Right ventricle myocardium inferior (tissue), 1 donor: ENCODE measurements around the gene TRPV5. TPM values are rescaled to one million over a fixed set of nuclear protein-coding genes. Genes with fewer than 3 reads are reported as not detected.

Source experiments
- ATAC-seq: fragments of 200-7000 bp; cut with Tn5 transposase; one replicate; pipeline ENCODE4 v1.9.1; 2020; ENCODE audit warnings: mild to moderate bottlenecking, moderate library complexity
- DNase-seq: peaks from one replicate; pipeline ENCODE4 v3.0.0; 2021; ENCODE audit errors: missing footprints
- intact Hi-C: fragments of 100-400 bp; cut with DNase I; formaldehyde crosslinking; loops from one replicate; pipeline ENCODE4 v1.11.0; 2022
- total RNA-seq: library from RNA; stranded (reverse); fragmentation: NEBNext Ultra II Directional; extraction: Animal tissue kit (Norgen Biotek cat#: 25700); gene quantifications from one replicate; pipeline ENCODE4 v1.2.1, GENCODE V29; 2021
- donor health status: DM: no; HTN: yes; CAD: no; lungs with severe emphysema.

Gene TRPV5
- total RNA-seq, 1 donor from 2014 or later: not detected

DNA sequence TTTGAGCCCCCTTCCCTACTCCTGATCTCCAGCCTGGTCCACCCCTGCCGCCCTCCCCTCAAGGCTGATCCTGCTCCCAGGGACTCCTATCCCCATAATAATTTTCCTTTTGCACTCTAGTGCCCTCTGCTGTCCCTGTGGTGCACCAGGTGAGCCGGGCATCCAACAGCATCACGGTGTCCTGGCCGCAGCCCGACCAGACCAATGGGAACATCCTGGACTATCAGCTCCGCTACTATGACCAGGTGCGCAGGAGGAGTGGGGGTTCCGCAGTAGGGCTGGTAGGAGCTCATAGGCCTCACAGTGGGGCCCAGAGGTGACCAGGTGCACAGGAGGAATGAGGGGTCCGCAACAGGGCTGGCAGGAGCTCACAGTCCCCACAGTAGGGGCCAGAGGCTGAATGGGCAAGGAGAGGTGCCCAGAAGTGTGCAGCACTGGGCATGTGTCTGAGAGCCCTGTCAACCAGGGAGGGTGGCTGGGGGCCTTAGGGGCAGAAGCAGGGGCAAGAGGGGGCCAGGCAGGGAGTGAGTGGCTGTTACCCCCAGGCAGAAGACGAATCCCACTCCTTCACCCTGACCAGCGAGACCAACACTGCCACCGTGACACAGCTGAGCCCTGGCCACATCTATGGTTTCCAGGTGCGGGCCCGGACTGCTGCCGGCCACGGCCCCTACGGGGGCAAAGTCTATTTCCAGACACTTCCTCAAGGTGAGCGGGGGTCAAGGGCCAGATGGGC, 67.0 kb downstream of the TRPV5 start:
- no peak for DNase-seq
- intact Hi-C loops: no loop called here
- no peak for ATAC-seq

DNA sequence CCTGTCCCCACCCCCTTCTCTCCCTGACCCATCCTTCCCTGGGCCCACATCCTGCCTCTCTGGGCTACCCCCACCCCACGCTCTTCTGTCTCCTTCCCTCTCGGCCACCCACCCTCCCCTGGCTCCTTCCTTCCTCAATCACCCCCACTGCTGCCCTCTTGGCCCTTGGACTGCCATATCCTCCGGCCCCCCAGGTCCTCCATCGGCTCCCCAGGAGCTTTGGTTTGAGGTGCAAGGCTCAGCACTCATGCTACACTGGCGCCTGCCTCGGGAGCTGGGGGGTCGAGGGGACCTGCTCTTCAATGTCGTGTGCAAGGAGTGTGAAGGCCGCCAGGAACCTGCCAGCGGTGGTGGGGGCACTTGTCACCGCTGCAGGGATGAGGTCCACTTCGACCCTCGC, 67.8 kb downstream of the TRPV5 start:
- intact Hi-C loops: no loop called here
- no peak for ATAC-seq
- no peak for DNase-seq

DNA sequence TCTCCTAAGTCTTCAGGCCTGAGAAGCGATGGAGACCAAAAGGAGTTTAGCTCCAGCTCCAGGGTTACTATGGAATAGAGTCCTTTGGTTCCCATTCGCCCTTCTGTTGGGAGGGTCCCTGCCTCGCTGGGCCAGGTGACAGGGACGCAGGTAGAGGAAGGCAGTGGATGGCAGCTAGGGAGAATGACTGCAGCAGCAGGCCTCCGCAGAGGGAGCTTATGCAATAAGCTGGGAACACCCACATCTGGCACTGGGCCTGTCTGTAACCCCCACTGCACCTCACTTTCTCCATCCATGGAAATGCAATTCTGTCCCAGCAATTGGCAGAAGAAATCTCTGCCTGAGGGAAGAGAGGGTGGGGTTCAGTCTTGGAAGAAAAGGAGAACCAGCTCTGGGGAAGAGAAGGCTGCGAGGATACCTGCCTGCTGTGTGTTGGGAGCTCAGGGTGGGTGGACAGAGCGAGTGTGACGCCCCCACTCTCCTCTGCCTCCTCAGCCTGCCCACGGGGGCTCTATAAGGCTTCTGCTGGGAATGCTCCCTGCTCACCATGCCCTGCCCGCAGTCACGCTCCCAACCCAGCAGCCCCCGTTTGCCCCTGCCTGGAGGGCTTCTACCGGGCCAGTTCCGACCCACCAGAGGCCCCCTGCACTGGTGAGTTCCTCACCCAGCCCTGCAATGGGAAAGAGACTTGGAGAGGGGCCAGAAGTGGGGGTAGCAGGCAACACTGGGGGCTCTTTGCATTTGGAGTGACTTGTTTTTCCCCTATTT, 68.4 kb downstream of the TRPV5 start:
- no peak for ATAC-seq
- no peak for DNase-seq

DNA sequence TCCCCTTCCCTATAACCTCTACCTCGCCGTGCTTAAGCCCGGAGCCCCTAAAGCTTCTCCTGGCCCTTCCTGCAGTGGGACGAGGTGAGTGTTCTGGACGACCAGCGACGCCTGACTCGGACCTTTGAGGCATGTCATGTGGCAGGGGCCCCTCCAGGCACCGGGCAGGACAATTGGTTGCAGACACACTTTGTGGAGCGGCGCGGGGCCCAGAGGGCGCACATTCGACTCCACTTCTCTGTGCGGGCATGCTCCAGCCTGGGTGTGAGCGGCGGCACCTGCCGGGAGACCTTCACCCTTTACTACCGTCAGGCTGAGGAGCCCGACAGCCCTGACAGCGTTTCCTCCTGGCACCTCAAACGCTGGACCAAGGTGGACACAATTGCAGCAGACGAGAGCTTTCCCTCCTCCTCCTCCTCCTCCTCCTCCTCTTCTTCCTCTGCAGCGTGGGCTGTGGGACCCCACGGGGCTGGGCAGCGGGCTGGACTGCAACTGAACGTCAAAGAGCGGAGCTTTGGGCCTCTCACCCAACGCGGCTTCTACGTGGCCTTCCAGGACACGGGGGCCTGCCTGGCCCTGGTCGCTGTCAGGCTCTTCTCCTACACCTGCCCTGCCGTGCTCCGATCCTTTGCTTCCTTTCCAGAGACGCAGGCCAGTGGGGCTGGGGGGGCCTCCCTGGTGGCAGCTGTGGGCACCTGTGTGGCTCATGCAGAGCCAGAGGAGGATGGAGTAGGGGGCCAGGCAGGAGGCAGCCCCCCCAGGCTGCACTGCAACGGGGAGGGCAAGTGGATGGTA, 69.5 kb downstream of the TRPV5 start:
- no peak for DNase-seq
- intact Hi-C loops: no loop called here
- ATAC-seq: no peak

More for the DNA sequence above, 68.4 kb downstream of the TRPV5 start:
- intact Hi-C loops: no loop called here

DNA sequence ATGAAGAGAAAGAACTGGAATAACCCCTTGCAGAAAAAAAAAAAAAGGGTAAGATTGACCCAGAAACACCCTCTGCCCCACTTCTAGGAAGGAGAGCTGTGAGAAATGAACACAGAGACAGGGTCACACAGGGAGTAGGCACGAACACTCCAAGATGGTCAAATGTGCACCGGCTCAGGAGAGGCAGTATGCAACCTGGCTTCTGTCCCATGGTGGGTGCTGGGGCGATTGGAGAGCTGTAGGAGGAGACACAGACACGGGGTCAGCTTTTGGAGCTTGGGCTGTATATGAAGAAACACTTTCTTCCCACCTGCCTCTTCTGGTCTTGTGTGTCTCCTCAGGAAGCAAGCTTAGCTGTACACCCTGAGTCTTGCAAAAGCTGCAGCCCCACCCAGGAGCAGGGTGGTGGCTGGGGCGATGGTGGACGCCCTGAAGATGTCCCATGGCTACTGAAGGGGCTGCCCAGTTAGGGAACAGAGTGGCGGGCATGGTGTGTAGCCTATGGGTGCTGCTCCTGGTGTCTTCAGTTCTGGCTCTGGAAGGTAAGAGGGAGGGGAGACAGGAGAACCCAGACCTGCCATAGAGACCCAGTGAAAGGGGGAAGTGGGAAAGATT, 70.7 kb downstream of the TRPV5 start:
- intact Hi-C loops: no loop called here
- ATAC-seq: no peak
- DNase-seq: no peak

DNA sequence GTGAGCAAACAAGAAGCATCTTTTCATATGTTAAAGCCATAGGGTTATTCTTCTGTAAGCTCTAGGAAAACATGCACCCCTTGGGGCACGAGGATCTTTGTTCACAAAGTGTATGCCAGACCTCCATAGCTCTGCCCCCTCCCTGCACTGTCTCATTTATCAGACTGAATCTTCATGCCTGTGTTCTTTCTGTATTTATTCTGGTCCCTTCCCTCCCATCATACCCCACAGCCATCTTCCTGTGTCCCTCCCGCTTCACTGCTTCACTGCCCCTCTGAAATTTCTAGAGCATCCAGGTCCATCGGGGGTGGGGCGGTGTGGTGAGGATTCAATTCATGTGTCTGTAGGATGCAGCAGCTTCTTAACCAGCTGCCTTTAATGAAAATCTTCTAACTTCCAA, 71.2 kb downstream of the TRPV5 start:
- ATAC-seq: no peak
- DNase-seq: no peak
- intact Hi-C loops: no loop called here

DNA sequence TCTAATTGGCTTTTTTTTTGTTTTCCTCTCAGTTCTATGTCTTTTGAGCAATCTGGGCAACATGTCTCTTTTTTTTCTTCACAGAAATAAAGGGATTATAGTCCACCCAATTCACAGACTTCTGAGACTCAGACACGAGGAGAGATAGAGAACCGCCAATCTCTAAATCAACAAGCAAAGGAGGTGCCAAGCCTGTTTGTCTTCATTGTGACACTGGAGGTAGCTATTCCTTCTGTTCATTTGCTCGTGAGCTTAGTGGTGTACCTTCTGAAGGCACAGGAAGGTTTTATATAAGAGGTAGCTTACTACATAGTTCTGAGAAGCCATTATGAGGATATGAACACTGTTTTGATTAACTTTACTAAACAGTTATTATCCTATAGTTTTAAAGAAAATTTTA, 72.6 kb downstream of the TRPV5 start:
- DNase-seq: no peak
- intact Hi-C loops: no loop called here
- ATAC-seq: no peak

DNA sequence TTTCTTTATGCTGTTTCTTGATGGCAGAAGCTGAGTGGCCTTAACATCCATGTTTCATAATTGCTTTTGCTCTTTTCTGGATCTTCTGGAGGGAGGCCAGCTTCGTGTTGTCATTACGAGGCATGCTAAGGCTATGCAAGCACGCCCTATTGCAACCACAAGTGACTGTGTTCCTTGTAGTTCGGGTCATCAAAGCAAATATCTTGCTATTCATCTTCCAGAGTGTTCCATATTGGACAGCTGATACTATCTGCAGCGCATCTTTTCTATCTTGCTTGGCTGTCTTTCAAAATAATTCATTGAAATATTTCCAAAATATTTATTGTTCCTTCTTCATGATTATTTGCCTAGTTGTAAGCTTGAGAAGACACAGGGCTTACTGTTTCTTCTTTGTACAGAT, 73.7 kb downstream of the TRPV5 start:
- no peak for DNase-seq

DNA sequence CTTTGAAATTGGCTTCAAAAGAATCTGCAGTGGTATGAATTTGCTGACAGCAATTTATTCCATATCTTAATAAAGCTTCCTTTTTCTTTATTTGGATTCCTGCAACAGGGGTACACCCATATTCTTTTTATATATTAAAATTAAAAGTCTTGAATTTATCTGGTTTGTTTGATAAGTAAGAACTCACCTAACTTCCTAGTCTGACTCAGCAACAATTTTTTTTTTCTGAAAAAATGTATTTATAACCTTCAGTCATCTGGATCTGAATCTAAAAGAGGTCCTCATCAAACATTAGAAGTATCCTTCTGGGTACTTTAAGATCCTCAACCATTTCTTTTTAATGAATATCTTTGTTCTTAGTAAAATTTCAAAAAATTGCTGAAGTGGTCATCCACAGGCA, 74.1 kb downstream of the TRPV5 start:
- intact Hi-C loops: no loop called here
- ATAC-seq (no peak), DNase-seq (no peak)

More for the DNA sequence above, 73.7 kb downstream of the TRPV5 start:
- ATAC-seq: no peak
- intact Hi-C loops: no loop called here

Other genes starting within 250 kb of the TRPV5 start
- not detected for gene PRSS1, start 184.3 kb downstream of the TRPV5 start, total RNA-seq
- not detected for gene PRSS2, start 162.8 kb downstream of the TRPV5 start, total RNA-seq
- 3.3 TPM for gene EPHB6, start 78.7 kb downstream of the TRPV5 start, total RNA-seq
- gene TRPV6, start 48.0 kb downstream of the TRPV5 start, total RNA-seq: not detected
- not detected for gene LLCFC1, start 5.7 kb upstream of the TRPV5 start, total RNA-seq
- 0.62 TPM for gene KEL, start 28.6 kb upstream of the TRPV5 start, total RNA-seq
- gene OR9A2, start 93.4 kb upstream of the TRPV5 start, total RNA-seq: not detected
- gene OR6V1, start 118.6 kb upstream of the TRPV5 start, total RNA-seq: not detected
- not detected for gene PIP, start 198.3 kb upstream of the TRPV5 start, total RNA-seq
- gene TAS2R39, start 249.7 kb upstream of the TRPV5 start, total RNA-seq: not detected